Measurements from ENCODE around the gene DGKB.
A peak's percentile ranks its signal among the peaks of the same experiment; 100 is the strongest.

The DGKB gene

DNA sequence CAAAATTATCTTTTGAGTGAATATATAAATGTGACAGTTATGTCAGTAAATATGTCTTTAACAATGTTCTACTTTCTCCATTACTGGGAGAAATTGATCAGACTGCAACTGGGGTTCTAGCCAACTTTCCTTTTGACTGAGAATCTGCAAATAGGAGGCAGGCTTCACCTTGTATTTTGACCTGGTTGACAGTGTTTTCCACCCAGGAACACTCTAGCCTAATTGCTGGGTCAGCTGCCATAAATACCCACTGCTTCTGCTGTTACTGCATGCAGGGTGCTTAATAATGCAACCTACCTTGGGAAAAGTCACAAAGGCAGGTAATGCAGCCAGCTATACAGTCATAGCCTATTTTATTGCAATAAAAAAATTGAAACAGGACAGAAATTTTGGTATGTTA, 319.0 kb downstream of the DGKB start:
- Histone ChIP-seq H3K27me3 (ENCODE audit: low read depth) (no peaks in the 10 kb centered on the region), H3K9me3 (no peaks in the 10 kb centered on the region), H3K4me3 (no peak overlapping the region), H3K36me3 (replicated peaks) (no peaks in the 10 kb centered on the region), H3K4me1 (no peaks in the 10 kb centered on the region)
- DNase-seq (ENCODE audit: low spot score in 2 of 2), result no peak
- in situ Hi-C loops (cut with MboI; ENCODE audit: low sequenced_read_pairs), result no loop called here

DNA sequence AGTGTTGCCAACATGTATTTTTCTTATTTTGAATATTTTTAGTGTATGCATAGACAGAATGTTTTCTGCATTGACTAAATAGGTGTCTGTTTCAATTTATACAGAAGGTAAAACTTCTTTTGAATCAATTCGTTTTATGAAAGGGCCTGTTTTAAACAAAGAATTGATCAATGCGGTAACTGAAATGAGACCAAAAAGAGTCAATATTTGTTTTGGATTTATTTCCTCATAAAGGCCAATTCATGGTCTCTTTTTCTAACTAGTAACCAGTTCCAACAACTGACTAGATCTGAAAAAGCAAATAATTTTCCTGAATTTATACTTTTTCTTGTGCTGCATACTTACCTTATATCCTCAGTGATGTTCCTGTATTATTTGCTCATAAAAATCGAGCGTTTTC, 320.5 kb downstream of the DGKB start:
- Histone ChIP-seq H3K4me1 (no peaks in the 10 kb centered on the region), H3K36me3 (replicated peaks) (no peaks in the 10 kb centered on the region), H3K4me3 (no peak overlapping the region), H3K9me3 (no peaks in the 10 kb centered on the region), H3K27me3 (ENCODE audit: low read depth) (no peaks in the 10 kb centered on the region)
- DNase-seq (ENCODE audit: low spot score in 2 of 2), result no peak
- in situ Hi-C loops (cut with MboI; ENCODE audit: low sequenced_read_pairs), result no loop called here

DNA sequence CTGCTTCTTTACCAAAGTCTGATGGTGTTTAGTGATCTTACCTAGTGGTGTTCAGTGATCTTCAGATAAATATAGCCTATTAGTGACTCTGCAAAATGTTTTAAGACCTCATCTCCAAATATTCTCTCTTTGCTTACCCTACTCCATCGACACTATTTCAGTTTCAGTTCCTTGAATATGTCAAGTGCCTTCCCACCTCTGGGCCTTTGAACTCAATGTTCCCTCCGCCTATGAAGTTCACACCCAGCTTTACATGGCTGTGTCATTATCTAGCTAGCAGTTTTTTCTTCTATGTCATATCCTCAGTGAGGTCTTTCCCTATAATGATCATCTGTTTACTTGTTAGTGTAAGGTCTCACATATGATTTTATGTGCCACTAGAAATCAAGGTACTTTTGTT, 322.6 kb downstream of the DGKB start:
- Histone ChIP-seq H3K9me3 (no peaks in the 10 kb centered on the region), H3K27me3 (ENCODE audit: low read depth) (no peaks in the 10 kb centered on the region), H3K4me1 (no peaks in the 10 kb centered on the region), H3K4me3 (no peak overlapping the region), H3K36me3 (replicated peaks) (no peaks in the 10 kb centered on the region)
- in situ Hi-C loops (cut with MboI; ENCODE audit: low sequenced_read_pairs), result no loop called here
- no peak for DNase-seq (ENCODE audit: low spot score in 2 of 2)

DNA sequence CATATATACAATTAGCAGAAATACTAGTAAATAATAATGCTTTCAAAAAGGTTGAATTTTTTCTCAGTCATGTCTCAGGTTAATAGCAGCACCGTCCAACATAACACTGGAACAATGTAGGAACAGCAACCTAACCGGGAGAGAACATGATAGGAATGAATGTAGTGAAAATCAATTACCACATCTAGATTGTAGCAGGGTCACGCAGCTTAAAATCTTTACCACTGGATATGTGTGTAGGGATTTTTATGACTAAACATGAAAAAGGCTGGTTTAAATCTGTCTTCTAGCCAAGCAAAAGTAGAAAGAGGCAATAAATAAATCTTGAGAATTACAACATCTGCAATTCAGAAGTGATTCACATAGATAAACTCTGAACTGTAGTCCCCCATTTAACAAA, 326.0 kb downstream of the DGKB start:
- H3K9me3 ChIP-seq, result no peaks in the 10 kb centered on the region
- no peaks in the 10 kb centered on the region for H3K27me3 ChIP-seq (ENCODE audit: low read depth)
- H3K4me3 ChIP-seq, result no peak overlapping the region
- in situ Hi-C loops (cut with MboI; ENCODE audit: low sequenced_read_pairs), result no loop called here
- H3K4me1 ChIP-seq, result no peaks in the 10 kb centered on the region
- DNase-seq (ENCODE audit: low spot score in 2 of 2), result no peak
- no peaks in the 10 kb centered on the region for H3K36me3 ChIP-seq (replicated peaks)

DNA sequence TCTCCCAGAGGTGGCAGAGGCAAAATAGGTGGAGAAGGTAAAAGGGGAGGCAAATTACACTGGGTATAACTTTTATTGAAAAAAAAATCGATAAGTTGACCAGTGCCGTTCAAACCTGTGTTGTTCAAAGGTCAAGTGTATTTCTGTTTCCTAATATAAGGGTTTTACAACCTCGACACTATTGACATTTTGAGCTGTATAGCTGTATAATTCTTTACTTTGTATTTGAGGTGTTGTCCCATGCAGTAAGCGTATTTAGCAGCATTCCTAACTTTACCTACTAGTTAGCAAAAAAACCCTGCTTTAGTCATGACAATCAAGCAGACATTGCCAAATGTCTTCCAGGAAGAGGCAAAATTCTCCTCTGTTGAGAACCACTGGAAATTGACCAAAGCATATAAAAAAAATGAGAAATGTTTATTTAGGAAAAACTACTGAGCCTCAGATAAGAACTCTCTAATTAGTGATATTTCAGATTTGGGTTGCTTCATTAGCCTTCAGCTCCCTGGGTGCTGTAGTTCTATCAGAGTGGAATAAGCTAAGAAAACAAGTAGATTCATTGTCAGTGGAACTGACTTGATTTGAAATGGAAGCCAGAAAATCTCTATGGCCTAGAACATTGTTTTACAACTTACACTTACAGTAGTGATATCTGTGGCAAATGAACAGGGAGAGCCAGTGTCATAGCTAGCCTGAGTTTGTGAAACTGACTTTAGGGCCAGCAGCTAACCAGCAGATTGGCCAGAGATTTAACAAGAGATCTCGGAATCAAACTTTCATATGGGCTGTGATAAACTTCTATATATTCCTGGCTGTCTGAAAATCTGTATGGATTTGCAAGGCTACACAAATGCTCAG, 331.6 kb downstream of the DGKB start:
- Histone ChIP-seq H3K4me1 (no peaks in the 10 kb centered on the region), H3K4me3 (no peak overlapping the region), H3K36me3 (replicated peaks) (no peaks in the 10 kb centered on the region), H3K9me3 (no peaks in the 10 kb centered on the region), H3K27me3 (ENCODE audit: low read depth) (no peaks in the 10 kb centered on the region)
- in situ Hi-C loops (cut with MboI; ENCODE audit: low sequenced_read_pairs), result no loop called here
- no peak for DNase-seq (ENCODE audit: low spot score in 2 of 2)

DNA sequence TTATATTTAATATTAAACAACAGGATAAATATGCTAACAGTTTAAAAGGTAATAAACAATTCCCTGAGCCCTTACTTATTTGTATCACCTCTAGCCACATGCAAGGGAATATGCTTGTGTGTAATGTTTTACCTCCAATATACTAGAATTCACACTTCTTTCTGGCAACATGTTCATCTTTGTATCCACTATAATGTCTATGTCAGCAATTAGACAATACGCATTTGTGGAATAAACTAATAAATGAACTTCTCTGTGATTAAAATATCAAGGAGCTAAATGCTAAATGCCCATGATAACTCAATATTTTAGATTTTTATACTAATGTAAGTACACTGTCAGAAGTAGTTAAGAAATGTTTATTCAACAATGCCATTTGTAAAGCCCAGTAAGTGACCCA, 350.5 kb downstream of the DGKB start:
- H3K9me3 ChIP-seq, result no peaks in the 10 kb centered on the region
- no peak for DNase-seq (ENCODE audit: low spot score in 2 of 2)
- no peaks in the 10 kb centered on the region for H3K36me3 ChIP-seq (replicated peaks)
- no peak overlapping the region for H3K4me3 ChIP-seq
- H3K4me1 ChIP-seq, result no peaks in the 10 kb centered on the region
- H3K27me3 ChIP-seq (ENCODE audit: low read depth), result no peaks in the 10 kb centered on the region
- in situ Hi-C loops (cut with MboI; ENCODE audit: low sequenced_read_pairs), result no loop called here

DNA sequence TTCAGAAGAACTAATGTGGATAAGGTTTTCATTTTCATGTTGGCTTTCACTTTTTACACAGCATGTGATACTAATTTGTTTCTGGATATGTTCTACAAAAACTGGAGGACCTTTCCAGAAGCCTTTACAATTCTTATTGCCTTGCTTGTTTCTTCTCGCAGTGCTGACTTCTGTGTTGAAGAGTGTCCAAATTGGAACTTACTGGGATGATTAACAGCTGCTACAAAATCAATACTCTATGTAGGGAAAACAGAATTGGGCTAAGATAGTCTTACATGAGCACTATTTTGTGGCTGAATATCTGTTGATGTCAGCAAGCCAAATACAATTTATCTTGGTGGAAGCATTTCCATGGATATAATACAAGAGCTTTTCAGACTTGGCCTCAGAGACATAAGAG, 351.2 kb downstream of the DGKB start:
- no peaks in the 10 kb centered on the region for H3K27me3 ChIP-seq (ENCODE audit: low read depth)
- no peaks in the 10 kb centered on the region for H3K36me3 ChIP-seq (replicated peaks)
- in situ Hi-C loops (cut with MboI; ENCODE audit: low sequenced_read_pairs), result no loop called here
- H3K9me3 ChIP-seq, result no peaks in the 10 kb centered on the region
- no peak for DNase-seq (ENCODE audit: low spot score in 2 of 2)
- H3K4me3 ChIP-seq, result no peak overlapping the region
- no peaks in the 10 kb centered on the region for H3K4me1 ChIP-seq

DNA sequence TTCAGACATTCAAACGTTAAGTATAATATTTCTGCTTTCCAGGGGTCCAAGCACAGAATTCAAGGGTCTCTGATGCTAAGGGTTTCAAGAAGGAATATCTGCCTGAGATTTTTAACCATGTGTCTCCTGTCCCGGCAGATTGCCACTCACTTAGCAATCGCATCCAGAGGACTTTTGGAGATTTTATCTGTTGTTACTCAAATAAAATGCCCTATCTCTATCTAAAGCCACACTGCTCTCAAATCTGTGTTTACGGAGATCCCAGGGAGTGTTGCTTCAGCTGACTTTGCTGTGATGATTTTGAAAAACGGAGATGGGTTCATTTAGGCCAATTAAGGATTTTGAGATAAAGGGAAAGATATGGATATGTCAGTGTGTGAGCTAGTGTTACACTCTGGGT, 359.9 kb downstream of the DGKB start:
- Histone ChIP-seq H3K27me3 (ENCODE audit: low read depth) (no peaks in the 10 kb centered on the region), H3K36me3 (replicated peaks) (no peaks in the 10 kb centered on the region), H3K9me3 (no peaks in the 10 kb centered on the region), H3K4me3 (no peak overlapping the region), H3K4me1 (no peaks in the 10 kb centered on the region)
- in situ Hi-C loops (cut with MboI; ENCODE audit: low sequenced_read_pairs), result no loop called here
- DNase-seq (ENCODE audit: low spot score in 2 of 2), result no peak

DNA sequence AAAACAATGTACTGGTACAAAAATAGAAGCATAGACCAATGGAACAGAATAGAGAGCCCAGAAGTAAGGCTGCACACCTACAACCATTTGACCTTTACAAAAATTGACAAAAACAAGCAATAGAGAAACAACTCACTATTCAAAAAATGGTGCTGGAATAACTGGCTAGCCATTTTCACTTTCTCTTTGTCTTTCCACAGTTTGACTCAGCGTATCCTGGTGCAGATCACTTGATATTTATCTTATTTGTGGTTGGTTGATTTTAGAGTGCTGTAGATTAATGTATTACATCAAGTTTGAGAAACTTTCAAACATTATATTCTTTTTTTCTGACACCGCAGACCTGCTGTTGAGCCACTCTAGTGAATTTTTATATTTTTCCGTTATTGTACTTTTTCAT, 381.4 kb downstream of the DGKB start:
- Histone ChIP-seq H3K9me3 (no peaks in the 10 kb centered on the region), H3K27me3 (ENCODE audit: low read depth) (no peaks in the 10 kb centered on the region), H3K4me1 (no peaks in the 10 kb centered on the region), H3K4me3 (no peak overlapping the region), H3K36me3 (replicated peaks) (no peaks in the 10 kb centered on the region)
- no peak for DNase-seq (ENCODE audit: low spot score in 2 of 2)
- in situ Hi-C loops (cut with MboI; ENCODE audit: low sequenced_read_pairs), result no loop called here

DNA sequence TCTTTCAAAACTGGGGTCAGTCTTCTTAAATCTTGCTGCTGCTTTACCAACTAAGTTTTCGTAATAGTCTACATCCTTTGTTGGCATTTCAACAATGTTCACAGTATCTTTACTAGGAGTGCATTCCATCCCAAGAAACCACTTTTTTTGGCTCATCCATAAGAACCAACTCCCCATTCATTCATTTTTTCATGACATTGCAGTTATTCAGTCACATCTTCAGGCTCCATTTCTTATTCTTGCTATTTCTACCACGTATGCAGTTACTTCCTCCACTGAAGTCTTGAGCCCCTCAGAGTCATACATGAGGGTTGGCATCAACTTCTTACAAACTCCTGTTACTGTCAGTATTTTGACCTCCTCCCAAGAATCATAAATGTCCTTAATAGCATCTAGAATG, 392.3 kb downstream of the DGKB start:
- no peaks in the 10 kb centered on the region for H3K36me3 ChIP-seq (replicated peaks)
- in situ Hi-C loops (cut with MboI; ENCODE audit: low sequenced_read_pairs), result no loop called here
- no peaks in the 10 kb centered on the region for H3K4me1 ChIP-seq
- H3K9me3 ChIP-seq, result no peaks in the 10 kb centered on the region
- H3K4me3 ChIP-seq, result no peak overlapping the region
- H3K27me3 ChIP-seq (ENCODE audit: low read depth), result no peaks in the 10 kb centered on the region
- DNase-seq (ENCODE audit: low spot score in 2 of 2), result no peak

DNA sequence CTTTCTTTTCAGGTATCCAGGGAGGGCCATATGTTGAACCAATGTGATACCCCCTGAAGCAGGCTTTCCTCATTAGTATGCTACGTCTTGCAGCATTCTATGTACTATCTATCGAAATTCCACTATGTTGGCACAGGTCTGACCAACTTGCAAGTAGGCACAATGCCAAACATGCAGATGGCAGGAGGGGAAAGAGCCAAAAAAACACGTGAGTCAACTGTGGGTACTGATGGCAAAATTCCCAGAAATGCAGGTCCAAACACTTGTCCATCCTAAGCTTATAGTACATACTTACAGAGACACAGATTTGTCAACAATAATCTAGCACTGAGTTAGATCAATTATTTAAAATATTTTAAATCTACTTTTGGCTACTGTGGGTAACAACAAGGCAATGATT, 394.9 kb downstream of the DGKB start:
- no peaks in the 10 kb centered on the region for H3K9me3 ChIP-seq
- in situ Hi-C loops (cut with MboI; ENCODE audit: low sequenced_read_pairs), result no loop called here
- no peak for DNase-seq (ENCODE audit: low spot score in 2 of 2)
- no peaks in the 10 kb centered on the region for H3K4me1 ChIP-seq
- H3K27me3 ChIP-seq (ENCODE audit: low read depth), result no peaks in the 10 kb centered on the region
- H3K4me3 ChIP-seq, result no peak overlapping the region
- H3K36me3 ChIP-seq (replicated peaks), result no peaks in the 10 kb centered on the region

DNA sequence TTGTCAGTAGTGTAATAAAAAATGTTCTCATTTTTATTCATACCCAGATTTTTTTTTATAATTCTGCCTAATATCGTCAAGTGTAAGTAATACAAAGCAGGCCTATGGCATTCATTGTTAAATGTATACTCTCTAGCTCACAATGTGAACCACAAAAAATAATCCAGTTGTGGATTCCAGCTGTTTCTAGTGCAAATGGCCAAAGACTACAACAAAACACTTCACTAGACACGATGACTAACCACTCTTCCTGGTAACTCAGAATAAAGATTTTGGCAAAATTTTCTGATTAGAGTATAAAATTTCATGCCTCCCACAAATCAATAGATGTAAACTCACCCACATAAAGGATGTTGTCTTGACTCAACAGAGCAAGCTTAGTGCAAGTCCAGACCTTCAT, 396.6 kb downstream of the DGKB start:
- no peaks in the 10 kb centered on the region for H3K9me3 ChIP-seq
- no peaks in the 10 kb centered on the region for H3K36me3 ChIP-seq (replicated peaks)
- no peaks in the 10 kb centered on the region for H3K27me3 ChIP-seq (ENCODE audit: low read depth)
- H3K4me1 ChIP-seq, result no peaks in the 10 kb centered on the region
- no peak for DNase-seq (ENCODE audit: low spot score in 2 of 2)
- in situ Hi-C loops (cut with MboI; ENCODE audit: low sequenced_read_pairs), result no loop called here
- no peak overlapping the region for H3K4me3 ChIP-seq

DNA sequence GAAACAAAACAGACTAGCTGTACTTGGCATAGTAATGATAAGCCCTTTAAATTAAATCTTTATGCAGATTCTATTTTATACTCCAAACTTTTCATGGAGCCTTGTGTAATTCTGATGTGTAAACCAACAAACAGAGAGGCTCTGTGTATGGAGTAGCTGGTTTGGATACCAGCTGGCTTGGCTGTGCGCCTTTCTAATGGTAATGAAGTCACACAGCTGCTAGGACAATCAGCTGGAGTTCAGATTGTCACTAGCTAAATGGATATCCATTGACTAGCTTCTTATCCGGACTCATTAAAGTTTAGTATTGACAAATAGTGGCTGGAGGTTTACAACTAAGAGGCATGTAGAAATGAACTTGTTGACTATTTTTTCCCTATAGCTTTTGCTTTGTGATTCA, 398.4 kb downstream of the DGKB start:
- no peaks in the 10 kb centered on the region for H3K9me3 ChIP-seq
- no peaks in the 10 kb centered on the region for H3K36me3 ChIP-seq (replicated peaks)
- no peaks in the 10 kb centered on the region for H3K4me1 ChIP-seq
- no peaks in the 10 kb centered on the region for H3K27me3 ChIP-seq (ENCODE audit: low read depth)
- in situ Hi-C loops (cut with MboI; ENCODE audit: low sequenced_read_pairs), result no loop called here
- no peak overlapping the region for H3K4me3 ChIP-seq
- DNase-seq (ENCODE audit: low spot score in 2 of 2), result peak; percentile 39 to 45

DNA sequence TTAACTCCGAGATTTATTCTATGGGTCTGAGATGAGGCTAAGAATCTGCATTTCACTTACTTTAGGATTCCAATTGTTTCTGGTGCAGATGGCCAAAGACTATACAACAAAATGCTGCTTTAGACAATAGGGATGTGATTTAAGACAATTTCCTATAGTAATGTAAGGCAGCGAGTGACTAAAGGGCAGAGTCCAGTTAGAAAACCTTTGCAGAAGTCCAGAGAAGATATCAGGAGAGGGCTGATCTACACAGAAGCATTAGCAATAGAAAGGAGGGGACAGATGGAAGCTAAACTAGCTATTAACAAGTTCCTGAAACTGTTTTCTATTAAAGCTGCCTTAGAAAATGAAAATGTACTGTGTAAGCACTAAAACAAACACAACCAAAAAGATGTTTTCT, 398.9 kb downstream of the DGKB start:
- Histone ChIP-seq H3K4me3 (no peak overlapping the region), H3K4me1 (no peaks in the 10 kb centered on the region), H3K9me3 (no peaks in the 10 kb centered on the region), H3K27me3 (ENCODE audit: low read depth) (no peaks in the 10 kb centered on the region), H3K36me3 (replicated peaks) (no peaks in the 10 kb centered on the region)
- no peak for DNase-seq (ENCODE audit: low spot score in 2 of 2)
- in situ Hi-C loops (cut with MboI; ENCODE audit: low sequenced_read_pairs), result no loop called here

DNA sequence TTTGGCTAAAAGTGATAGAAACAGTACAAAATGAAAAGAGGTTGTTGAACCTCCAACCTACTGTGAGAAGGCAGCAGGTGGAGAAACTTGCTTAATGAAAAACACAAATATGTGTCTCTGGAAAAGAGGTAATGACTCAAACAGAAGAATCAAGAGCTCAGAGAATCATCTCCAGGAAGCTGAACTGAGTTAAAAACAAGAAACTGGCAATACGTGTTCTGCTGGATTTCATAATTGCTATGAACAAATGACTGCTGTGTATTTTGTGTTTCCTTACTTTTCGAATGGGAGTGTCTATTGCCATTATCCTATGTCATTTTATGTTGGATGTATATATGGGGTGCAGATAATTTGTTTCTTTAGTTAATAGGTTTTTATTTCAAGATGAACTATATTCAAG, 401.1 kb downstream of the DGKB start:
- Histone ChIP-seq H3K9me3 (no peaks in the 10 kb centered on the region), H3K36me3 (replicated peaks) (no peaks in the 10 kb centered on the region), H3K4me3 (no peak overlapping the region), H3K27me3 (ENCODE audit: low read depth) (no peaks in the 10 kb centered on the region), H3K4me1 (no peaks in the 10 kb centered on the region)
- in situ Hi-C loops (cut with MboI; ENCODE audit: low sequenced_read_pairs), result no loop called here
- no peak for DNase-seq (ENCODE audit: low spot score in 2 of 2)
